ENCODE results near the gene NOD2. TPM values are rescaled to one million over a fixed set of nuclear protein-coding genes. Genes with fewer than 3 reads are reported as not detected.

The NOD2 gene
- total RNA-seq, 1 donor from 2014 or later: 43.5 TPM

GRCh38 chr16:50684823-50685461 is 8.5 kb upstream of the NOD2 start:
- Histone ChIP-seq H3K4me1 (peaks cover 7% of the 10 kb centered on the region), H3K9me3 (no peaks in the 10 kb centered on the region), H3K4me3 (no peak overlapping the region), H3K27me3 (no peaks in the 10 kb centered on the region), H3K36me3 (no peaks in the 10 kb centered on the region), H3K27ac (no peak overlapping the region)
- TF ChIP-seq POLR2AphosphoS5 (IDR thresholded peaks at IDR 0.05; ENCODE audit: insufficient read depth in 1 of 2, low read depth in 1 of 2) (no peak), POLR2A (IDR thresholded peaks at IDR 0.05) (no peak), CTCF (IDR thresholded peaks at IDR 0.05) (no peak)
- DNase-seq (ENCODE audit: extremely low spot score in 2 of 2): no peak
- intact Hi-C loops (cut with DNase I): no loop called here

- DNase-seq (ENCODE audit: extremely low spot score in 2 of 2): no peak
- no peaks in the 10 kb centered on the region for H3K36me3 ChIP-seq
- no peak for TF ChIP-seq CTCF (IDR thresholded peaks at IDR 0.05)
- peak in 1 of 2 donors; percentile 45 for TF ChIP-seq POLR2AphosphoS5 (IDR thresholded peaks at IDR 0.05; ENCODE audit: insufficient read depth in 1 of 2, low read depth in 1 of 2)
- no peaks in the 10 kb centered on the region for H3K9me3 ChIP-seq
- no peak overlapping the region for H3K4me3 ChIP-seq
- H3K27ac ChIP-seq: no peak overlapping the region
- H3K27me3 ChIP-seq: no peaks in the 10 kb centered on the region
- H3K4me1 ChIP-seq: peaks cover 7% of the 10 kb centered on the region
- intact Hi-C loops (cut with DNase I): no loop called here
These were observed 7.8 kb upstream of the NOD2 start for GRCh38 chr16:50685462-50686063.

GRCh38 chr16:50688083-50688482 is 5.3 kb upstream of the NOD2 start:
- intact Hi-C loops (cut with DNase I): no loop called here
- H3K9me3 ChIP-seq: no peaks in the 10 kb centered on the region
- H3K27ac ChIP-seq: no peak overlapping the region
- peaks cover 7% of the 10 kb centered on the region for H3K4me1 ChIP-seq
- no peak overlapping the region for H3K4me3 ChIP-seq
- H3K27me3 ChIP-seq: no peaks in the 10 kb centered on the region
- TF ChIP-seq POLR2AphosphoS5 (IDR thresholded peaks at IDR 0.05; ENCODE audit: insufficient read depth in 1 of 2, low read depth in 1 of 2): no peak
- no peak for TF ChIP-seq CTCF (IDR thresholded peaks at IDR 0.05)
- TF ChIP-seq POLR2A (IDR thresholded peaks at IDR 0.05): no peak
- no peaks in the 10 kb centered on the region for H3K36me3 ChIP-seq
- no peak for DNase-seq (ENCODE audit: extremely low spot score in 2 of 2)

GRCh38 chr16:50688867-50689266 is 4.5 kb upstream of the NOD2 start:
- intact Hi-C loops (cut with DNase I): no loop called here
- TF ChIP-seq POLR2AphosphoS5 (IDR thresholded peaks at IDR 0.05; ENCODE audit: insufficient read depth in 1 of 2, low read depth in 1 of 2): no peak
- TF ChIP-seq CTCF (IDR thresholded peaks at IDR 0.05): no peak
- no peak for TF ChIP-seq POLR2A (IDR thresholded peaks at IDR 0.05)
- Histone ChIP-seq H3K9me3 (no peaks in the 10 kb centered on the region), H3K4me1 (peaks cover 7% of the 10 kb centered on the region), H3K36me3 (no peaks in the 10 kb centered on the region), H3K27me3 (no peaks in the 10 kb centered on the region), H3K27ac (no peak overlapping the region), H3K4me3 (no peak overlapping the region)
- no peak for DNase-seq (ENCODE audit: extremely low spot score in 2 of 2)

- no peaks in the 10 kb centered on the region for H3K9me3 ChIP-seq
- TF ChIP-seq POLR2AphosphoS5 (IDR thresholded peaks at IDR 0.05; ENCODE audit: insufficient read depth in 1 of 2, low read depth in 1 of 2) (no peak), POLR2A (IDR thresholded peaks at IDR 0.05) (no peak), CTCF (IDR thresholded peaks at IDR 0.05) (no peak)
- H3K4me1 ChIP-seq: peaks cover 9% of the 10 kb centered on the region
- H3K27ac ChIP-seq: no peak overlapping the region
- no peak overlapping the region for H3K4me3 ChIP-seq
- H3K36me3 ChIP-seq: no peaks in the 10 kb centered on the region
- intact Hi-C loops (cut with DNase I): no loop called here
- no peaks in the 10 kb centered on the region for H3K27me3 ChIP-seq
- no peak for DNase-seq (ENCODE audit: extremely low spot score in 2 of 2)
These were observed 3.2 kb upstream of the NOD2 start for GRCh38 chr16:50690177-50690576.
